ENCODE results near the gene RBMS3. TPM values are rescaled to one million over a fixed set of nuclear protein-coding genes. Genes with fewer than 3 reads are reported as not detected.

RBMS3 gene
- total RNA-seq, 1 donor from 2014 or later, result 33.0 TPM

- Mint-ChIP-seq H3K36me3 (ENCODE audit: low read depth, unreplicated experiment) (peaks cover 7% of the 10 kb centered on the region), H3K27ac (ENCODE audit: unreplicated experiment) (no peak overlapping the region), H3K27me3 (ENCODE audit: low read depth, unreplicated experiment) (no peaks in the 10 kb centered on the region), H3K9me3 (ENCODE audit: unreplicated experiment) (no peaks in the 10 kb centered on the region), H3K4me1 (ENCODE audit: low read depth, unreplicated experiment) (peaks cover 10% of the 10 kb centered on the region), H3K4me3 (ENCODE audit: unreplicated experiment) (no peak overlapping the region)
- no peak for FAIRE-seq
- H3K4me2 ChIP-seq (ENCODE audit: low read length), result no peak overlapping the region
- no peak overlapping the region for H3K27ac ChIP-seq (ENCODE audit: low read depth, low read length)
- no peaks in the 10 kb centered on the region for H4K20me1 ChIP-seq (ENCODE audit: insufficient read depth, low read length)
- H3K9me3 ChIP-seq (ENCODE audit: insufficient read depth, low read depth, low read length), result no peaks in the 10 kb centered on the region
- no peak overlapping the region for H3K4me3 ChIP-seq (ENCODE audit: insufficient read depth, low read depth, low read length)
- TF ChIP-seq CTCF (IDR thresholded peaks at IDR 0.05; ENCODE audit: insufficient read depth, low read depth, low read length) (no peak), EZH2 (IDR thresholded peaks at IDR 0.05; ENCODE audit: insufficient read depth, low read length) (no peak)
- no peak overlapping the region for H3K9ac ChIP-seq (ENCODE audit: low read length)
- no peaks in the 10 kb centered on the region for H3K27me3 ChIP-seq (ENCODE audit: insufficient read depth, low read length)
- no peaks in the 10 kb centered on the region for H3K4me1 ChIP-seq (ENCODE audit: insufficient read depth, low read length)
- H3K79me2 ChIP-seq (ENCODE audit: insufficient read depth, low read length), result no peaks in the 10 kb centered on the region
- H2AFZ ChIP-seq (ENCODE audit: low read depth, low read length), result no peak overlapping the region
- H3K36me3 ChIP-seq (ENCODE audit: insufficient read depth, low read length), result no peaks in the 10 kb centered on the region
- no peak for DNase-seq (ENCODE audit: low read depth)
These were observed 176.0 kb downstream of the RBMS3 start for GRCh38 chr3:29456901-29457300.

GRCh38 chr3:29463304-29463703, 182.4 kb downstream of the RBMS3 start:
- H3K79me2 ChIP-seq (ENCODE audit: insufficient read depth, low read length), result peaks cover 2% of the 10 kb centered on the region
- H2AFZ ChIP-seq (ENCODE audit: low read depth, low read length), result no peak overlapping the region
- H3K27me3 ChIP-seq (ENCODE audit: insufficient read depth, low read length), result no peaks in the 10 kb centered on the region
- peaks cover 3% of the 10 kb centered on the region for H4K20me1 ChIP-seq (ENCODE audit: insufficient read depth, low read length)
- no peak overlapping the region for H3K27ac ChIP-seq (ENCODE audit: low read depth, low read length)
- Mint-ChIP-seq H3K27me3 (ENCODE audit: low read depth, unreplicated experiment) (no peaks in the 10 kb centered on the region), H3K36me3 (ENCODE audit: low read depth, unreplicated experiment) (peaks cover 2% of the 10 kb centered on the region), H3K4me3 (ENCODE audit: unreplicated experiment) (no peak overlapping the region), H3K4me1 (ENCODE audit: low read depth, unreplicated experiment) (peaks cover 2% of the 10 kb centered on the region), H3K9me3 (ENCODE audit: unreplicated experiment) (peaks cover 1% of the 10 kb centered on the region), H3K27ac (ENCODE audit: unreplicated experiment) (no peak overlapping the region)
- no peak overlapping the region for H3K4me2 ChIP-seq (ENCODE audit: low read length)
- FAIRE-seq, result no peak
- no peak overlapping the region for H3K4me3 ChIP-seq (ENCODE audit: insufficient read depth, low read depth, low read length)
- peaks cover 3% of the 10 kb centered on the region for H3K4me1 ChIP-seq (ENCODE audit: insufficient read depth, low read length)
- TF ChIP-seq CTCF (IDR thresholded peaks at IDR 0.05; ENCODE audit: insufficient read depth, low read depth, low read length) (no peak), EZH2 (IDR thresholded peaks at IDR 0.05; ENCODE audit: insufficient read depth, low read length) (no peak)
- DNase-seq (ENCODE audit: low read depth), result peak; percentile 32
- no peak overlapping the region for H3K9ac ChIP-seq (ENCODE audit: low read length)
- no peaks in the 10 kb centered on the region for H3K9me3 ChIP-seq (ENCODE audit: insufficient read depth, low read depth, low read length)
- no peaks in the 10 kb centered on the region for H3K36me3 ChIP-seq (ENCODE audit: insufficient read depth, low read length)

GRCh38 chr3:29465836-29466235, 185.0 kb downstream of the RBMS3 start:
- Mint-ChIP-seq H3K36me3 (ENCODE audit: low read depth, unreplicated experiment) (peaks cover 2% of the 10 kb centered on the region), H3K27ac (ENCODE audit: unreplicated experiment) (no peak overlapping the region), H3K4me1 (ENCODE audit: low read depth, unreplicated experiment) (peaks cover 2% of the 10 kb centered on the region), H3K27me3 (ENCODE audit: low read depth, unreplicated experiment) (no peaks in the 10 kb centered on the region), H3K4me3 (ENCODE audit: unreplicated experiment) (no peak overlapping the region), H3K9me3 (ENCODE audit: unreplicated experiment) (peaks cover 1% of the 10 kb centered on the region)
- peak; percentile 69 for FAIRE-seq
- H3K4me2 ChIP-seq (ENCODE audit: low read length), result peak overlapping the region; percentile 41
- no peaks in the 10 kb centered on the region for H3K9me3 ChIP-seq (ENCODE audit: insufficient read depth, low read depth, low read length)
- no peak overlapping the region for H3K27ac ChIP-seq (ENCODE audit: low read depth, low read length)
- no peaks in the 10 kb centered on the region for H3K27me3 ChIP-seq (ENCODE audit: insufficient read depth, low read length)
- H3K4me3 ChIP-seq (ENCODE audit: insufficient read depth, low read depth, low read length), result no peak overlapping the region
- H4K20me1 ChIP-seq (ENCODE audit: insufficient read depth, low read length), result peaks cover 3% of the 10 kb centered on the region
- H3K36me3 ChIP-seq (ENCODE audit: insufficient read depth, low read length), result no peaks in the 10 kb centered on the region
- TF ChIP-seq CTCF (IDR thresholded peaks at IDR 0.05; ENCODE audit: insufficient read depth, low read depth, low read length) (no peak), EZH2 (IDR thresholded peaks at IDR 0.05; ENCODE audit: insufficient read depth, low read length) (no peak)
- H3K4me1 ChIP-seq (ENCODE audit: insufficient read depth, low read length), result peaks cover 3% of the 10 kb centered on the region
- H3K9ac ChIP-seq (ENCODE audit: low read length), result no peak overlapping the region
- no peak overlapping the region for H2AFZ ChIP-seq (ENCODE audit: low read depth, low read length)
- peak; percentile 70 for DNase-seq (ENCODE audit: low read depth)
- H3K79me2 ChIP-seq (ENCODE audit: insufficient read depth, low read length), result peaks cover 6% of the 10 kb centered on the region
